Left cardiac atrium (tissue), 4 donors: ENCODE data around the gene CD81. TPM values are rescaled to one million over a fixed set of nuclear protein-coding genes. Genes with fewer than 3 reads are reported as not detected.

Source experiments
- ATAC-seq, 2 donors: fragments of 200-7000 bp; cut with Tn5 transposase; one replicate each; pipeline ENCODE4 v1.9.1; 2020; ENCODE audit warnings: mild to moderate bottlenecking in 2 of 2, moderate library complexity in 2 of 2
- DNase-seq: peaks from one replicate; pipeline ENCODE4 v3.0.0-alpha.2; 2020
- intact Hi-C, 2 donors: fragments of 100-400 bp; cut with DNase I; formaldehyde crosslinking; loops; one replicate each; pipeline versions ENCODE4 v1.14.1 to v1.15.1; 2022 to 2023
- total RNA-seq, 2 donors: library from RNA; stranded (reverse); fragmentation: NEBNext Ultra II Directional; extraction: Animal tissue kit (Norgen Biotek cat#: 25700); gene quantifications; one replicate each; pipeline ENCODE4 v1.2.1, GENCODE V29; 2021
- donor health status: DM: no; HTN: yes; CAD: no.
- donor health status: DM: no; HTN: yes; CAD: no; lungs with severe emphysema.
- donor health status: DM: yes; HTN: yes; CAD: no.
- donor health status: Dilated cardiomyopathy.

Gene CD81
- total RNA-seq, 2 donors from 2014 or later = 699 to 773 TPM

DNA sequence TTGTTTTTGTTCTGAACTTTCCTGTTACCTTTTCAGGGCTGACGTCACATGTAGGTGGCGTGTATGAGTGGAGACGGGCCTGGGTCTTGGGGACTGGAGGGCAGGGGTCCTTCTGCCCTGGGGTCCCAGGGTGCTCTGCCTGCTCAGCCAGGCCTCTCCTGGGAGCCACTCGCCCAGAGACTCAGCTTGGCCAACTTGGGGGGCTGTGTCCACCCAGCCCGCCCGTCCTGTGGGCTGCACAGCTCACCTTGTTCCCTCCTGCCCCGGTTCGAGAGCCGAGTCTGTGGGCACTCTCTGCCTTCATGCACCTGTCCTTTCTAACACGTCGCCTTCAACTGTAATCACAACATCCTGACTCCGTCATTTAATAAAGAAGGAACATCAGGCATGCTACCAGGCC lies 19.9 kb downstream of the CD81 start:
- intact Hi-C loops = no loop called here
- DNase-seq (no peak), ATAC-seq (no peak)

GRCh38 chr11:2398664-2399355 lies 21.7 kb downstream of the CD81 start:
- ATAC-seq (no peak), DNase-seq (no peak)
- intact Hi-C loops = no loop called here

DNA sequence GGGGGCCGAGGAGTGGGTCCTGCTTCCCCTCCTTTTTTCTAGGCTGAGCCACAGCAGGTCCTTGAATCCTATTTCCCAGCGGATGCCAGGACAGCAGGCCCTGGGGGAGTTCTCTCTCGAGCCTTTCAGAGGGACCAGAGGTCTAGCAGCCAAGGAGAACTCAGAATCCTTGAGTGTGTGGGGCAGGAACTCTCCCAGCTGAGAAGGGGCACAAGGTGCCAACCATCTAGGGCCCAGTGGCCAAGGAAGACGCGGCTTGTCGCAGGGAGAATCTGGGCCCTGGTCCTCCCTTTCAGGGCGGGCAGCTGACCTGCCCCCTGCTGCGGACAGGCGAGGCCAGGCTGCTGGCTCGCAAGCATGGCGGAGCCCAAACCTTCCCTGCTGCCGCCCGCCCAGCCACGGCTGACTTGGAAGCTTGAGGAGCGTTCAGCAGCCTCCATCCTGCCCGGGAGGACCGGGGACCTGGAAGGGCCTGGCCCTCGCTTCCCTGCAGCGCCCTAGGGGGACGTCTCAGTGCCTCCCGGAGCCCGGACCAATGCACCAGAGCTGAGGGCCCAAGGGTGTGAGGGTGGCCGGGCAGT lies 22.5 kb downstream of the CD81 start:
- intact Hi-C loops = no loop called here
- DNase-seq (no peak), ATAC-seq (peak in 1 of 2 donors; percentile 2)

DNA sequence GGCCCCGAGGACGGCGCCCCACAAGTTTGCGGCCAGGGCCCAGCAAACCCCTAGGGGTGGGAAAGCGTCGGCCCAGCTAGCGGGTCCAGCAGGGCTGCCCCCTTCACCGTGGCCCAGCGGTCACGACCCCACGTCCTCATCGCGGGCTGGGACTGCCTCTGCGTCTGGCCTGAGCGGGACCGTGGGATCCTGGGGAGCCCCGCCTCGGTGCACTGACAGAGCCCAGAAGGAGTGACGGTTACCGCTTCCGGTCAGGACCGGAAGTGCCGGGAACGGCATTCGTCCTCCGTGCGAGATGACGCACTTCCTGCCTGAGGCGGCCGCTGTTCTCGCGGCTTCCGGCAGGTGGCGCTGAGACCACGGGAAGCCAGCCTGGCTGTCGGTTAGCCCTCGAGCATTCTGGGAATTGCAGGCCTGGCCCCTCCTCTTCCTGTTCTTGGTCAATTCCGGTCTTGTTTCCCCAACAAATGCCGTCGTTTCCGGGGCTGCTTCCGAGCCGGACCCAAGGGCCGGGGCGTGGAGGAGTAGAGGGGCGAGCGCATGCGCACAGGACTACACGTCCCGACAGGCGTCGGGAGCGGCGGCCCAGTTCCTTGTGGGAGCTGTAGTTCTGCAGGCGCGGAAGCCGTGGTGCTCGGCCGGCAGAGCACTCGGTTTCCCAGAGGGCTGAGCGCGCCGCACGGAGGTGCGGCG lies 23.1 kb downstream of the CD81 start, which contains the start of gene TSSC4:
Gene TSSC4, plus strand, starts transcription at position 682 of the 693 bp plus-strand sequence. CDS start 1,884 bp downstream, outside the sequence.
- ATAC-seq (peak; percentile 91), DNase-seq (peak; percentile 100)
- intact Hi-C loops = no loop called here

- intact Hi-C loops = no loop called here
- DNase-seq (no peak), ATAC-seq (peak; percentile 6 to 7)
These were observed 23.8 kb downstream of the CD81 start for GRCh38 chr11:2400762-2401435.

DNA sequence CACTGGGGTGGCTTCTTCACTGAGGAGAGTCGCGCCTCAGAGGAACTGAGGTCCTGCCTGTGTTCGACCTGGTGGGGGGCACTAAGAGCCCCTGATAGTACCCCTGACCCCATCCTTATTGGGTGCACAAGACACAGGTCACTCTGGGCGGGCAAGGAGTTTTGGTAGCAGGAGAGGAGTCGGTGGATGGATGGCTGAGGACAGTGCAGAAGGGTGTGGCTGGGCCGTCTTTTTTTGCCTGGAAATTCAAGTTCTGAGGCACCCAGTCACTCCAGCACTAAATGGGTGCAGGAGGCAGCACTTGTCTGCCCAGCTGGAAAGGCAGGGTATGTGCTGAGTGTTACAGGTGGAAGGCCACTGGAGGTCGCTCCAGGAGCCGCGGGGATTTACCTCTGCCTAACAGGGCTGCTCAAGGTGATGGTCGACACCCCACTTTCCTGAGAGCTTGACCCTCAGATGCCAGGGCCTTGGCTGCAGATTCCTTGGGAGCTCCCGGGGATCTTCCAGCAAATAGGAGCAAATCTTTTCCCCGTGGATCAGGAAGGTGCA lies 24.4 kb downstream of the CD81 start:
- intact Hi-C loops = no loop called here
- DNase-seq (no peak), ATAC-seq (no peak)

DNA sequence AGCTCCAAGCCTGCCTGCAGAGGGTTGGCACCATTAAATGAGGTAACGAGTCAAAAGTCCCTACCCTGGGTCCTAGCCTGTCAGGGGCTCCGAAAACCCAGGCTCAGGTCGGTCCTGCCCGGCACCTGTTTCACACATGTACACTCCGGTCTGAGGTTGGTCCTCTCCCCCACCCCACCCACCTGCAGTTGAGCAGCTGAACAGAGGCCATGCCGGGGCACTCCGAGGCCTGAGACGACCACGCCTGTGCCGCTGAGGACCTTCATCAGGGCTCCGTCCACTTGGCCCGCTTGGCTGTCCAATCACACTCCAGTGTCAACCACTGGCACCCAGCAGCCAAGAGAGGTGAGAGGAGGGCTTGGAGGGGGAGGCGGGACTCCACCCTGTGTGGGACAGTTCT lies 25.0 kb downstream of the CD81 start:
- ATAC-seq (no peak), DNase-seq (no peak)
- intact Hi-C loops = no loop called here

GRCh38 chr11:2402890-2403645 lies 26.0 kb downstream of the CD81 start:
- ATAC-seq (no peak), DNase-seq (no peak)
- intact Hi-C loops = no loop called here

GRCh38 chr11:2404735-2405196 lies 27.7 kb downstream of the CD81 start:
- intact Hi-C loops = no loop called here
- DNase-seq = no peak
- ATAC-seq = no peak

DNA sequence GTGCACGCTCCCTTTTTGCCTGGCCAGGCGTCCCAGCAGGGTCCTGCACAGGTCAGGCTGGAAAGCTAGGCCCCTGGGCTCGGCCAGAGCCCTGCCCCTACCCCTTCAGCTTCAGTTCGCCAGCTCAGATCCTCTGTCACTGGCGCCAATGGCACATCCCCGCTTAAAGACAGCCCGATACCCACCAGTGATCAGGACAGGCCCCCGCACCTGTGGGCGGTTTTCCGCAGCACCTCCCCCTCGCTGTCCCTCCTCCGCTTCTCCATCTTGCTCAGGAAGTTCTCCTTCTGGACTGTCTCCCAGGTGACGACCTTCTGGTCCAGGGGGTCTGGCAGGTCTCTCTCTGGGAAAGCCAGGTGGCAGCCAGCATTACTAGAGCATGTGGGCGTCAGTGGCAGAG lies 29.3 kb downstream of the CD81 start:
- ATAC-seq (no peak), DNase-seq (no peak)
- intact Hi-C loops = no loop called here

GRCh38 chr11:2406878-2407410 lies 29.8 kb downstream of the CD81 start:
- DNase-seq = no peak
- intact Hi-C loops = no loop called here
- no peak for ATAC-seq

DNA sequence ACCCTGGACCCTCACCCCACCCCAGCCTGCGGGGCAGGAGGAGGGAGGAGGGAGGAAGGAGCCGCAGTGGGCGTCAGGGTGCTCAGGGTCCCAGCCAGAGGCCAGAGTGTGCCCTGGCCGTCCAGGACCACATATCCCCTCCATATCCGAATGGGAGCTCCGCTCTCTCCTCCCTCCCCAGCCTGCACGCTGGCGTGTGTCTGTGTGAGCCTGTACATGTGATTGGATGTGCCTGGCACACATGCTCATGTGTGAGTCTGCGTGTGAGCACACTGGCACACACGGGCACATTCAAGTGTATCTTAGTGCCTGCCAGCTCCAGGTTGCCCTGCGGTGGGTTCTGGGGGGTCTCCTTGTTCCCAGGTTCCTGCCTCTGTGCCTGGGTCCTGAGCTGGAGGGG lies 31.6 kb downstream of the CD81 start:
- ATAC-seq (no peak), DNase-seq (no peak)
- intact Hi-C loops = no loop called here

DNA sequence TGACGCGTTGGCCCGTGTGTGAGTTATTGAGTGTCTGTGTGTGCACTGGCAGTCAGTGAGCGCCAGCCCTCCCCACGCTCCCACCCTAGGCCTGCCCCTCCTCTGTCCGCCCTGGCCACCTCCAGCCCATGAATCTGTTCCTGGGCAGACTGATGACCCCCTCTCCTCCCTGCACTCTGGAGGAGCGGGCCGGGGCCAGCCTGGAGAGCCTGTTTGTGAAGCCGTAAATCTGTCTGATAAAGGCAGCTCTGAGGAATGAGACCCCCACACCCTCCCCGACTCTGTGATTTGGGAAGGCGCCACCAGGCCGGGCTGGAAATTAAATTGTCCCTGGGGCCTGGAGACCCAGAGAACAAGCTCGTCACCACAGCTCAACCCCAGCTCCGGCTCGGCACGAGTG lies 32.0 kb downstream of the CD81 start:
- ATAC-seq (no peak), DNase-seq (no peak)
- intact Hi-C loops = no loop called here

DNA sequence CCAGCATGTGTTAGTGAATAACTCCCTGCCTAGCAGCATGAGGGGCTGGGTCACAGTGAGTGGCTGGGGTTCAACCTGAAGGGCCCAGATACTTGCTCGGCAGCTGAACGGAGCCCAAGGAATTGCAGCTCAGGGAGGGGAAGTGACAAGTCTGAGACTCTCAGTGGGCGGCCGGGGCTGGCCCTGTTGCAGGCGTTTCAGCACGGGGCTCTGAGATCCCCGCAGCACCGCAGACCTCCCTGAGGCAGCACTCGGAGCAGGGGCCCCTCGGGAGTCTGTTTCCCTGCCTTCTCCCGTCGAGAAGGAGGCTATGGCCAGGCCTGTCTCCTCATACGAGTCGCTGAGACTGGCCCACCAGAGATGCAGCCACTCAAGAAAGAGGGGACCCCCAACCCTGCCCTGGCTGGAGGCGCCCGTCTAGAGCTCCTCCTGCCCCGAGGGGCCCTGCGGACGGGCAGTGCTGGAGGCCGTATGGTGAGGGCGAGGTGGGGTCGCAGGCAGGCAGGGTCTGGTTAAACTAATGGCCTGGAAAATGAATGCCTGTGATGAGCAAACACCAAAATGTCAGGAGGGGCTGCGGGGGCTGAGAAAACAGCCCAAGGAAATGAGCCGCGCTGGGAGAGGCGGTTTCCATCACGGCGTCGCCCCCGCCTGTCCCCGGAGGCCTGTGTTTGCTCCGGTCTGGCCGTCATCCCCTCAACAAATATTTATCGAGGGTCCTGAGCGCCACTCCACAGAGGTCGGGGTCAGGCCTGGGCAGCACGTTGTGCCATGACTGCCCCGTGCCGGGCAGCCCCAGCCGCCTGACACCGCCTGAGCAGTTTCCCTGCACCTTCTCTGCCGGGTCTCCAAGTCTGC lies 32.7 kb downstream of the CD81 start:
- intact Hi-C loops = loop anchor here in 1 of 2 donors (10.0 kb wide), 1 partner anchor 45 kb away; no protein-coding TSS in a partner anchor
- no peak for ATAC-seq
- no peak for DNase-seq

DNA sequence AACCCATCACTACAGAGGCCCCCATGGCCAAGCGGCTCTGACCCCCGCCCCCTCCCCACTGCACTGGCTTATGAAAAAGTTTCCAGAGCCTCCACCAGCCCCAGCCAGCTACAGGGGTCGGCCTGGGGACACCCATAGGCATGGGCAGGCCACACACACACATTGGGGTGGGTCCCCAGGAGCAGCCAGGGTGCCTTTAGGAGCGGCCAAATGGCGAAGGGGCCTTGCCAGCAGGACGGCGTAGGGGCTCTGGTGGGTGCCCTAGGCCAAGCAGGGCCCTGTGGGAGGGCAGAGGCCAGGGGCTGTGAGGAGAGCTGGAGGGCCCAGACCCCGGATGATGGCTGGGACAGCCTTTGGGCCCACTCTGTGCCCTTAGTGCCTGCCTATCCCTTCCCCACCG lies 33.5 kb downstream of the CD81 start:
- intact Hi-C loops = loop anchor here in 1 of 2 donors (10.0 kb wide), 1 partner anchor 46 kb away; no protein-coding TSS in a partner anchor
- DNase-seq = no peak
- ATAC-seq = no peak

- ATAC-seq (no peak), DNase-seq (no peak)
- intact Hi-C loops = loop anchor here in 1 of 2 donors (10.0 kb wide), 1 partner anchor 47 kb away; no protein-coding TSS in a partner anchor
These were observed 34.6 kb downstream of the CD81 start for GRCh38 chr11:2411446-2412305.
